H1 (cell line): ENCODE results near the gene APLP1. TPM values are rescaled to one million over a fixed set of nuclear protein-coding genes. Genes with fewer than 3 reads are reported as not detected.

Experiments
- CTCF ChIA-PET: fragments of 300-600 bp; sonication (Branson Sonifier 250); formaldehyde crosslinking; loops from one replicate; lab custom pipeline; 2021; ENCODE audit not compliant: partially characterized antibody; lab: Charles Lee
- POLR2A ChIA-PET: fragments of 300-600 bp; sonication (Branson Sonifier 250); formaldehyde crosslinking; loops from one replicate; lab custom pipeline; 2021; ENCODE audit warnings: inconsistent platforms; ENCODE audit not compliant: partially characterized antibody; lab: Charles Lee
- DNase-seq, 2 experiments: peaks; one replicate each; pipeline versions ENCODE4 v3.0.0 to v3.0.0-alpha.2; 2010 to 2022; ENCODE audit warnings: low spot score in 2 of 2, low read depth in 1 of 2, mixed read lengths in 1 of 2
- FAIRE-seq: peaks from 2 replicates; lab custom pipeline; 2011; peaks lifted over from hg19 to GRCh38; lab: Jason Lieb, UNC
- H2AFZ ChIP-seq: 2 replicates; pipeline ENCODE4 v1.8.1; 2012; ENCODE audit warnings: low read length, inconsistent platforms
- H2AK5ac ChIP-seq: 2 replicates; pipeline ENCODE4 v1.6.1; 2013; ENCODE audit warnings: low read depth, low read length
- H2BK120ac ChIP-seq: replicated peaks from 2 replicates; pipeline ENCODE3; 2013; ENCODE audit warnings: low read depth, low read length, inconsistent platforms
- H2BK12ac ChIP-seq: 2 replicates; pipeline ENCODE4 v1.6.1; 2013; ENCODE audit warnings: low read depth, low read length
- H2BK15ac ChIP-seq: 2 replicates; pipeline ENCODE4 v1.6.1; 2013; ENCODE audit warnings: low read length
- H2BK20ac ChIP-seq: 2 replicates; pipeline ENCODE4 v1.6.1; 2013; ENCODE audit warnings: low read length
- H2BK5ac ChIP-seq: 2 replicates; pipeline ENCODE4 v1.6.1; 2013; ENCODE audit warnings: low read depth, low read length
- H3K14ac ChIP-seq: 2 replicates; pipeline ENCODE4 v1.6.1; 2013; ENCODE audit warnings: inconsistent platforms; ENCODE audit not compliant: insufficient read length
- H3K18ac ChIP-seq: 2 replicates; pipeline ENCODE4 v1.6.1; 2013; ENCODE audit warnings: low read length; ENCODE audit errors: extremely low read depth
- H3K23ac ChIP-seq: 2 replicates; pipeline ENCODE4 v1.6.1; 2013; ENCODE audit warnings: inconsistent platforms; ENCODE audit not compliant: insufficient read length
- H3K23me2 ChIP-seq: 2 replicates; pipeline ENCODE4 v1.6.1; 2013; ENCODE audit warnings: low read depth, low read length
- H3K27ac ChIP-seq: 2 replicates; pipeline ENCODE4 v1.6.1; 2011; ENCODE audit warnings: low read depth, low read length, inconsistent platforms
- H3K27me3 ChIP-seq, 4 experiments: replicated peaks in 1 of 4; 1 replicate in 1 of 4; 2 replicates in 3 of 4; pipeline versions ENCODE4 v1.6.1 to v1.8.1; 2011 to 2013; ENCODE audit warnings: low read length in 3 of 4, mild to moderate bottlenecking in 3 of 4, inconsistent platforms in 2 of 4, mixed read lengths in 2 of 4, moderate library complexity in 1 of 4; ENCODE audit not compliant: control insufficient read depth in 3 of 4, insufficient read depth in 3 of 4; ENCODE audit errors: extremely low read depth in 1 of 4
- H3K36me3 ChIP-seq, 4 experiments: 2 replicates each; pipeline versions ENCODE4 v1.6.1 to v1.8.1; 2011 to 2013; ENCODE audit warnings: mild to moderate bottlenecking in 4 of 4, low read length in 3 of 4, moderate library complexity in 2 of 4, control low read depth in 1 of 4, inconsistent platforms in 1 of 4; ENCODE audit not compliant: insufficient read depth in 4 of 4, control insufficient read depth in 2 of 4
- H3K4ac ChIP-seq: replicated peaks from 2 replicates; pipeline ENCODE3; 2013; ENCODE audit warnings: low read length, low read depth, mixed read lengths, inconsistent platforms; ENCODE audit not compliant: insufficient read length
- H3K4me1 ChIP-seq, 4 experiments: replicated peaks in 1 of 4; 1 replicate in 1 of 4; 2 replicates in 3 of 4; pipeline versions ENCODE4 v1.6.1 to v1.8.1; 2011 to 2013; ENCODE audit warnings: low read length in 3 of 4, inconsistent platforms in 2 of 4, mixed read lengths in 1 of 4; ENCODE audit not compliant: insufficient read depth in 4 of 4, control insufficient read depth in 3 of 4
- H3K4me2 ChIP-seq, 2 experiments: 2 replicates each; pipeline versions ENCODE4 v1.6.1 to v1.8.1; 2011 to 2013; ENCODE audit warnings: low read depth in 2 of 2, low read length in 2 of 2, control low read depth in 1 of 2, inconsistent platforms in 1 of 2, mild to moderate bottlenecking in 1 of 2; ENCODE audit not compliant: insufficient read depth in 1 of 2
- H3K4me3 ChIP-seq, 4 experiments: fragments of 200-600, 300-600 bp in 1 of 4; sonication (generic), shearing (Covaris generic), sonication (Bioruptor Twin) in 1 of 4; 2 replicates each; pipeline versions ENCODE4 v1.5.1 to v1.8.1; 2011 to 2016; ENCODE audit warnings: low read length in 4 of 4, low read depth in 3 of 4, control low read depth in 2 of 4, inconsistent platforms in 2 of 4, mild to moderate bottlenecking in 2 of 4, mixed read lengths in 1 of 4, moderate library complexity in 1 of 4; ENCODE audit not compliant: insufficient read depth in 2 of 4; ENCODE audit errors: extremely low read depth in 1 of 4
- H3K56ac ChIP-seq: replicated peaks from 2 replicates; pipeline ENCODE3; 2013; ENCODE audit warnings: low read depth, mild to moderate bottlenecking, mixed read lengths, low read length, inconsistent platforms; ENCODE audit not compliant: insufficient read length
- H3K79me1 ChIP-seq: 2 replicates; pipeline ENCODE4 v1.6.1; 2013; ENCODE audit warnings: low read depth, low read length, control low read depth
- H3K79me2 ChIP-seq, 2 experiments: 2 replicates each; pipeline versions ENCODE4 v1.6.1 to v1.8.1; 2012 to 2013; ENCODE audit warnings: low read length in 2 of 2, mild to moderate bottlenecking in 2 of 2, inconsistent platforms in 1 of 2; ENCODE audit not compliant: insufficient read depth in 2 of 2, control insufficient read depth in 1 of 2
- H3K9ac ChIP-seq, 4 experiments: replicated peaks in 1 of 4; 1 replicate in 1 of 4; 2 replicates in 3 of 4; pipeline versions ENCODE4 v1.6.1 to v1.8.1; 2011 to 2013; ENCODE audit warnings: low read depth in 3 of 4, low read length in 3 of 4, control low read depth in 2 of 4, mild to moderate bottlenecking in 2 of 4, moderate library complexity in 2 of 4, inconsistent platforms in 1 of 4; ENCODE audit errors: extremely low read depth in 1 of 4
- H3K9me3 ChIP-seq, 2 experiments: 2 replicates each; pipeline versions ENCODE4 v1.6.1 to v1.8.1; 2012 to 2013; ENCODE audit warnings: mild to moderate bottlenecking in 2 of 2, moderate library complexity in 2 of 2, control low read depth in 1 of 2, inconsistent platforms in 1 of 2, low read depth in 1 of 2, low read length in 1 of 2, mixed read lengths in 1 of 2; ENCODE audit not compliant: insufficient read depth in 2 of 2
- H4K20me1 ChIP-seq, 2 experiments: replicated peaks in 1 of 2; 2 replicates each; pipeline versions ENCODE3 to v1.8.1; 2011 to 2013; ENCODE audit warnings: inconsistent platforms in 2 of 2, low read length in 2 of 2, mild to moderate bottlenecking in 1 of 2; ENCODE audit not compliant: insufficient read depth in 2 of 2, control insufficient read depth in 1 of 2
- H4K5ac ChIP-seq: 2 replicates; pipeline ENCODE4 v1.6.1; 2013; ENCODE audit warnings: low read length, low read depth, mixed read lengths, inconsistent platforms; ENCODE audit not compliant: insufficient read length
- H4K8ac ChIP-seq: 2 replicates; pipeline ENCODE4 v1.8.0; 2013; ENCODE audit warnings: mild to moderate bottlenecking, moderate library complexity, low read length, inconsistent platforms; ENCODE audit not compliant: insufficient read depth; ENCODE audit errors: extremely low read depth
- H4K91ac ChIP-seq: replicated peaks from 2 replicates; pipeline ENCODE3; 2013; ENCODE audit warnings: low read length, mixed read lengths, inconsistent platforms; ENCODE audit not compliant: insufficient read length
- CBX5 ChIP-seq: fragments of 300-800, 300-1000 bp; sonication (generic); IDR thresholded peaks from 2 replicates; pipeline ENCODE4 v1.7.1; 2016; ENCODE audit warnings: antibody characterized with exemption, low read length, low read depth
- CREB1 ChIP-seq: IDR thresholded peaks from 2 replicates; pipeline ENCODE4 v1.6.1; 2012; ENCODE audit warnings: inconsistent platforms
- EZH2 ChIP-seq: fragments of 200-600 bp; sonication (generic); IDR thresholded peaks from 2 replicates; pipeline ENCODE4 v1.7.1; 2012; ENCODE audit warnings: low read depth, mild to moderate bottlenecking, moderate library complexity, low read length, inconsistent platforms; ENCODE audit not compliant: severe bottlenecking
- FOSL1 ChIP-seq: IDR thresholded peaks from 2 replicates; pipeline ENCODE4 v1.6.1; 2011; ENCODE audit warnings: mild to moderate bottlenecking, low read depth, low read length, moderate library complexity; ENCODE audit not compliant: insufficient read depth
- POLR2A ChIP-seq, 2 experiments: IDR thresholded peaks; 1 replicate in 1 of 2; 2 replicates in 1 of 2; pipeline ENCODE4 v1.6.1; 2011; ENCODE audit warnings: low read depth in 2 of 2, low read length in 2 of 2, mild to moderate bottlenecking in 2 of 2; ENCODE audit errors: control extremely low read depth in 1 of 2
- SAP30 ChIP-seq: fragments of 300-600 bp; sonication (generic); IDR thresholded peaks from 2 replicates; pipeline ENCODE4 v1.7.1; 2012; ENCODE audit warnings: low read length, moderate library complexity, mild to moderate bottlenecking, inconsistent platforms; ENCODE audit not compliant: insufficient read depth, insufficient replicate concordance
- SIN3A ChIP-seq, 2 experiments: IDR thresholded peaks in 1 of 2; conservative IDR thresholded peaks in 1 of 2; 2 replicates each; pipeline ENCODE4 v1.6.1; 2011 to 2012; ENCODE audit warnings: low read length in 2 of 2, improper control_type of control experiment in 1 of 2, low read depth in 1 of 2, mild to moderate bottlenecking in 1 of 2
- YY1 ChIP-seq: IDR thresholded peaks from 2 replicates; pipeline ENCODE4 v1.6.1; 2011; ENCODE audit warnings: low read depth, mild to moderate bottlenecking, low read length
- WGBS, 2 experiments: shearing (Covaris generic) in 1 of 2; methylation state at CpG; one replicate each; pipeline versions ENCODE4 v1.1.6 to v1.1.7; 2013 to 2015; ENCODE audit warnings: low lambda C conversion rate in 2 of 2, mixed read lengths in 2 of 2, inconsistent platforms in 1 of 2, low coverage in 1 of 2, missing lambda C conversion rate in 1 of 2; ENCODE audit not compliant: insufficient replicate concordance in 2 of 2, insufficient coverage in 1 of 2, insufficient read length in 1 of 2; ENCODE audit errors: extremely low coverage in 1 of 2, missing lambda C conversion rate in 1 of 2; 5-methylcytosine and 5-hydroxymethylcytosine counted together
- polyA plus RNA-seq, 7 experiments: library from polyadenylated mRNA; depleted of rRNA in 3 of 7; stranded (reverse) in 5 of 7; unstranded in 2 of 7; fragments of >200 nt in 5 of 7; fragments of 200-250 nt in 2 of 7; gene quantifications; 1 replicate in 5 of 7; 2 replicates in 1 of 7; 4 replicates in 1 of 7; pipeline versions ENCODE4 v1.2.1 to v1.2.3, GENCODE V29; 2011 to 2013; ENCODE audit warnings: missing spikeins in 2 of 7, mixed read lengths in 2 of 7
- total RNA-seq: library from RNA; stranded (reverse); fragmentation: NEBNext Ultra II Directional; extraction: Animal tissue kit (Norgen Biotek cat#: 25700); gene quantifications from 2 replicates; pipeline ENCODE4 v1.2.1, GENCODE V29; 2021
- TF ChIP-seq, protein P1 (sequence below): IDR thresholded peaks from 2 replicates; pipeline ENCODE4 v1.6.1; 2012; ENCODE audit warnings: inconsistent platforms

Gene APLP1
- total and polyA plus RNA-seq, 2 of the 8 experiments (the other 6 are each of a cell fraction or from before 2014, with no cell fraction given), result 19.9 to 22.0 TPM

- H3K4me1 ChIP-seq, result no peaks in the 10 kb centered on the region; a peak in 2 of 7 replicates
Measured at GRCh38 chr19:35828692-35829301, 39.6 kb upstream of the APLP1 start.

More at GRCh38 chr19:35828692-35829301, 39.6 kb upstream of the APLP1 start:
- no peak overlapping the region for H3K4ac ChIP-seq
- ChIA-PET POLR2A (interaction anchor here (1.0 kb wide), 2 partner anchors 39 to 84 kb away, joined by 3 to 5 read pairs; partner anchors contain the start of genes PSENEN and U2AF1L4), CTCF (interaction anchor here (0.8 to 1.0 kb wide), 3 partner anchors 9 to 54 kb away, joined by 3 to 7 read pairs (median 3); no protein-coding TSS in a partner anchor)
- no peak overlapping the region for H3K14ac ChIP-seq
- H3K9ac ChIP-seq, result no peak overlapping the region
- H4K91ac ChIP-seq, result no peak overlapping the region
- H3K27ac ChIP-seq, result no peak overlapping the region
- no peaks in the 10 kb centered on the region for H3K36me3 ChIP-seq
- no peak overlapping the region for H2BK15ac ChIP-seq
- no peaks in the 10 kb centered on the region for H3K23me2 ChIP-seq
- no peaks in the 10 kb centered on the region for H3K9me3 ChIP-seq
- H2BK120ac ChIP-seq, result no peak overlapping the region
- no peaks in the 10 kb centered on the region for H3K79me2 ChIP-seq
- no peak overlapping the region for H3K18ac ChIP-seq
- no peak overlapping the region for H2AFZ ChIP-seq
- H3K56ac ChIP-seq, result no peak overlapping the region
- H4K20me1 ChIP-seq, result no peaks in the 10 kb centered on the region
- H4K5ac ChIP-seq, result no peak overlapping the region
- no peak overlapping the region for H2AK5ac ChIP-seq
- TF ChIP-seq FOSL1 (no peak), YY1 (peak; percentile 77), POLR2A (IDR thresholded peaks at IDR 0.05; ENCODE audit: control extremely low read depth in 1 of 2, low read depth in 2 of 2, low read length in 2 of 2) (no peak), CBX5 (no peak), EZH2 (no peak), SIN3A (conservative IDR thresholded peaks at IDR 0.05 in 1 of 2, IDR thresholded peaks at IDR 0.05 in 1 of 2; ENCODE audit: low read depth in 1 of 2, low read length in 2 of 2) (peak; percentile 93 to 96), CREB1 (peak; percentile 40; the same call in 1 of the 2 replicates), SAP30 (peak; percentile 88)
- TF ChIP-seq, protein P1, sequence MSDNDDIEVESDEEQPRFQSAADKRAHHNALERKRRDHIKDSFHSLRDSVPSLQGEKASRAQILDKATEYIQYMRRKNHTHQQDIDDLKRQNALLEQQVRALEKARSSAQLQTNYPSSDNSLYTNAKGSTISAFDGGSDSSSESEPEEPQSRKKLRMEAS, result peak; percentile 88
- TF ChIP-seq, all 59 proteins: peak for 5
- FAIRE-seq (peak; percentile 80), DNase-seq (peak in 1 of 2 experiments; percentile 88)
- no peaks in the 10 kb centered on the region for H3K79me1 ChIP-seq
- H2BK5ac ChIP-seq, result no peak overlapping the region
- no peak overlapping the region for H3K4me3 ChIP-seq
- H3K4me2 ChIP-seq, result no peak overlapping the region
- H2BK20ac ChIP-seq, result no peak overlapping the region
- H2BK12ac ChIP-seq, result no peak overlapping the region
- no peak overlapping the region for H3K23ac ChIP-seq
- H3K27me3 ChIP-seq, result no peaks in the 10 kb centered on the region; a peak in 2 of 7 replicates
- 46% methylated on average over 12 of the region's 12 CpGs; no CpG with 5 or more reads in 1 of the 2 experiments for WGBS, 2 experiments
- no peak overlapping the region for H4K8ac ChIP-seq
